Testis (tissue), 2 donors: Measurements from ENCODE around the gene ENTPD8.

Experiments used
- POLR2A ChIP-seq: fragments of 450-650 bp; IDR thresholded peaks from one replicate; pipeline ENCODE4 v1.6.1; 2017; ENCODE audit warnings: antibody characterized with exemption, mild to moderate bottlenecking, moderate library complexity
- TF ChIP-seq, protein P1 (sequence below), 3 experiments: fragments of 450-650 bp in 2 of 3; fragments of 200-600 bp in 1 of 3; sonication (generic) in 1 of 3; IDR thresholded peaks; one replicate each; pipeline ENCODE4 v1.5.1; 2016 to 2019; ENCODE audit warnings: antibody characterized with exemption in 3 of 3, mild to moderate bottlenecking in 2 of 3, moderate library complexity in 1 of 3

DNA sequence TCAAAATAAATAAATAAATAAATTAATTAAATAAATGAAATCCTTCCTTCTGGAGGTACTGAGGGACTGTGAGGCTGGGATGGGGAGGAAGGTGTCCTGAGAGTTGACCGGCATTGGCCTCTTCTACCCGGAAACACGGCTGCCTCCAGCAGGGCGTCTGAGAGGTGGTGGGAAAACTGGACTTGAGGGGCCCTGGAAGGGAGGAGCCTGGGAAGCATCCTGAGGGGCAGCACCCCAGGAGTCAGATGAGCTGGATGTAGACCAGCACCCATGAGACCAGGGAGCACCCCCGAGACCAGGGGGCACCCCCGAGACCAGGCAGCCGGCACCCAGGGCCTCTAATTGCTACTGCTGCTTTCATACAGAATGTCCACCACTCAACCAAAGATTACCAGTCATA is 26.7 kb upstream of the ENTPD8 start:
- TF ChIP-seq, protein P1, sequence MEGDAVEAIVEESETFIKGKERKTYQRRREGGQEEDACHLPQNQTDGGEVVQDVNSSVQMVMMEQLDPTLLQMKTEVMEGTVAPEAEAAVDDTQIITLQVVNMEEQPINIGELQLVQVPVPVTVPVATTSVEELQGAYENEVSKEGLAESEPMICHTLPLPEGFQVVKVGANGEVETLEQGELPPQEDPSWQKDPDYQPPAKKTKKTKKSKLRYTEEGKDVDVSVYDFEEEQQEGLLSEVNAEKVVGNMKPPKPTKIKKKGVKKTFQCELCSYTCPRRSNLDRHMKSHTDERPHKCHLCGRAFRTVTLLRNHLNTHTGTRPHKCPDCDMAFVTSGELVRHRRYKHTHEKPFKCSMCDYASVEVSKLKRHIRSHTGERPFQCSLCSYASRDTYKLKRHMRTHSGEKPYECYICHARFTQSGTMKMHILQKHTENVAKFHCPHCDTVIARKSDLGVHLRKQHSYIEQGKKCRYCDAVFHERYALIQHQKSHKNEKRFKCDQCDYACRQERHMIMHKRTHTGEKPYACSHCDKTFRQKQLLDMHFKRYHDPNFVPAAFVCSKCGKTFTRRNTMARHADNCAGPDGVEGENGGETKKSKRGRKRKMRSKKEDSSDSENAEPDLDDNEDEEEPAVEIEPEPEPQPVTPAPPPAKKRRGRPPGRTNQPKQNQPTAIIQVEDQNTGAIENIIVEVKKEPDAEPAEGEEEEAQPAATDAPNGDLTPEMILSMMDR (IDR thresholded peaks at IDR 0.05), result no peak
- no peak for TF ChIP-seq POLR2A
